BE2C (cell line): ENCODE results near the gene LINGO4.

ENCODE experiments used
- DNase-seq: peaks from one replicate; pipeline ENCODE4 v3.0.0-alpha.2; 2020
- H3K27me3 ChIP-seq: fragments of 250-450 bp; sonication (Bioruptor Pico); 2 replicates; pipeline ENCODE4 v1.5.1; 2020; ENCODE audit warnings: mild to moderate bottlenecking
- H3K36me3 ChIP-seq: fragments of 250-450 bp; sonication (Bioruptor Pico); 2 replicates; pipeline ENCODE4 v1.5.1; 2020; ENCODE audit warnings: mild to moderate bottlenecking
- H3K4me1 ChIP-seq: fragments of 250-450 bp; sonication (Bioruptor Pico); 2 replicates; pipeline ENCODE4 v1.5.1; 2020
- H3K4me3 ChIP-seq: 2 replicates; pipeline ENCODE4 v1.5.1; 2011; ENCODE audit warnings: low read depth, low read length
- H3K9me3 ChIP-seq: fragments of 250-450 bp; sonication (Bioruptor Pico); 2 replicates; pipeline ENCODE4 v1.5.1; 2020
- CTCF ChIP-seq: IDR thresholded peaks from 2 replicates; pipeline ENCODE4 v1.5.1; 2012; ENCODE audit warnings: mild to moderate bottlenecking, low read depth, low read length

Gene LINGO4

GRCh38 chr1:151801310-151801820, 3.9 kb downstream of the LINGO4 start:
- no peaks in the 10 kb centered on the region for H3K27me3 ChIP-seq
- no peak for DNase-seq

GRCh38 chr1:151800830-151801229, 4.4 kb downstream of the LINGO4 start:
- TF ChIP-seq CTCF, result no peak
- DNase-seq, result no peak
- H3K27me3 ChIP-seq, result no peaks in the 10 kb centered on the region
- no peaks in the 10 kb centered on the region for H3K9me3 ChIP-seq
- H3K4me3 ChIP-seq, result no peak overlapping the region
- peaks cover 37% of the 10 kb centered on the region for H3K4me1 ChIP-seq
- no peaks in the 10 kb centered on the region for H3K36me3 ChIP-seq

More at GRCh38 chr1:151801310-151801820, 3.9 kb downstream of the LINGO4 start:
- Histone ChIP-seq H3K4me3 (no peak overlapping the region), H3K9me3 (no peaks in the 10 kb centered on the region), H3K4me1 (peaks cover 37% of the 10 kb centered on the region), H3K36me3 (no peaks in the 10 kb centered on the region)
- TF ChIP-seq CTCF, result no peak

GRCh38 chr1:151799179-151800022, 5.8 kb downstream of the LINGO4 start:
- Histone ChIP-seq H3K9me3 (no peaks in the 10 kb centered on the region), H3K4me3 (no peak overlapping the region), H3K27me3 (no peaks in the 10 kb centered on the region), H3K4me1 (peaks cover 33% of the 10 kb centered on the region), H3K36me3 (no peaks in the 10 kb centered on the region)
- TF ChIP-seq CTCF, result no peak
- peak; percentile 38 for DNase-seq

GRCh38 chr1:151798571-151798970, 6.6 kb downstream of the LINGO4 start:
- Histone ChIP-seq H3K36me3 (no peaks in the 10 kb centered on the region), H3K4me1 (peaks cover 25% of the 10 kb centered on the region), H3K27me3 (no peaks in the 10 kb centered on the region), H3K4me3 (no peak overlapping the region), H3K9me3 (no peaks in the 10 kb centered on the region)
- DNase-seq, result no peak
- TF ChIP-seq CTCF, result no peak

- DNase-seq, result peak; percentile 61
- H3K4me3 ChIP-seq, result peak overlapping the region; percentile 91
- no peak for TF ChIP-seq CTCF
- no peaks in the 10 kb centered on the region for H3K4me1 ChIP-seq
- H3K9me3 ChIP-seq, result no peaks in the 10 kb centered on the region
- no peaks in the 10 kb centered on the region for H3K36me3 ChIP-seq
- no peaks in the 10 kb centered on the region for H3K27me3 ChIP-seq
Observed at GRCh38 chr1:151790940-151791651, 14.1 kb downstream of the LINGO4 start.
